HEK293 (cell line): ENCODE measurements around the gene ABHD12.
A peak's percentile ranks its signal among the peaks of the same experiment; 100 is the strongest.

Source experiments
- CTCF ChIA-PET: fragments of 350-600 bp; formaldehyde crosslinking; extraction: SDS; loops from one replicate; lab custom pipeline; 2021; ENCODE audit warnings: antibody characterized with exemption; lab: Yijun Ruan, JAX
- POLR2A ChIA-PET: fragments of 300-600 bp; formaldehyde crosslinking; extraction: SDS; loops from one replicate; lab custom pipeline; 2020; ENCODE audit warnings: antibody characterized with exemption, inconsistent platforms; lab: Yijun Ruan, JAX
- H3K27ac ChIP-seq: fragments of 200-500 bp; sonication (Bioruptor generic); 2 replicates; pipeline ENCODE4 v1.5.1; 2014; ENCODE audit warnings: low read depth, low read length, control low read depth, inconsistent platforms; ENCODE audit errors: extremely low read depth
- H3K36me3 ChIP-seq, 2 experiments: fragments of 200-500 bp in 1 of 2; sonication (Bioruptor generic) in 1 of 2; 1 replicate in 1 of 2; 2 replicates in 1 of 2; pipeline ENCODE4 v1.5.1; 2014 to 2017; ENCODE audit warnings: inconsistent platforms in 2 of 2, low read length in 2 of 2; ENCODE audit not compliant: control insufficient read depth in 2 of 2, insufficient read depth in 1 of 2
- H3K4me1 ChIP-seq: fragments of 200-500 bp; sonication (Bioruptor generic); 2 replicates; pipeline ENCODE4 v1.5.1; 2014; ENCODE audit warnings: mild to moderate bottlenecking, low read length, inconsistent platforms; ENCODE audit not compliant: control insufficient read depth, insufficient read depth
- H3K4me3 ChIP-seq: 2 replicates; pipeline ENCODE4 v1.5.1; 2011; ENCODE audit warnings: low read depth, mild to moderate bottlenecking, control low read depth, low read length, moderate library complexity
- H3K9me3 ChIP-seq: fragments of 200-500 bp; sonication (Bioruptor generic); 2 replicates; pipeline ENCODE4 v1.5.1; 2014; ENCODE audit warnings: low read depth, low read length, inconsistent platforms; ENCODE audit not compliant: control insufficient read depth, insufficient read depth
- GLI2 ChIP-seq: fragments of 450-650 bp; formaldehyde crosslinking; IDR thresholded peaks from 2 replicates; pipeline ENCODE4; 2017; ENCODE audit warnings: missing biosample characterization, missing genetic modification characterization, low read depth, borderline replicate concordance
- HOXA7 ChIP-seq: sonication (generic); formaldehyde crosslinking; IDR thresholded peaks from 2 replicates; pipeline ENCODE4 v1.8.1; 2022; ENCODE audit warnings: missing genetic modification reagents, borderline replicate concordance
- IKZF3 ChIP-seq: fragments of 450-650 bp; IDR thresholded peaks from 2 replicates; pipeline ENCODE4 v1.5.0; 2018; ENCODE audit warnings: missing biosample characterization, mild to moderate bottlenecking, missing genetic modification characterization, moderate library complexity
- REST ChIP-seq: fragments of 450-650 bp; formaldehyde crosslinking; IDR thresholded peaks from 2 replicates; pipeline ENCODE4 v1.5.1; 2016; ENCODE audit warnings: missing biosample characterization, missing genetic modification characterization
- SP3 ChIP-seq: fragments of 450-650 bp; formaldehyde crosslinking; IDR thresholded peaks from 2 replicates; pipeline ENCODE4 v1.5.1; 2016; ENCODE audit warnings: missing biosample characterization, missing genetic modification characterization
- ZBTB11 ChIP-seq: fragments of 450-650 bp; formaldehyde crosslinking; conservative IDR thresholded peaks from 2 replicates; pipeline ENCODE4 v1.5.1; 2016; ENCODE audit warnings: low read depth, missing biosample characterization, missing genetic modification characterization
- ZBTB8A ChIP-seq: fragments of 450-650 bp; formaldehyde crosslinking; IDR thresholded peaks from 2 replicates; pipeline ENCODE4 v1.5.1; 2016; ENCODE audit warnings: missing biosample characterization, missing genetic modification characterization
- ZFP37 ChIP-seq: fragments of 450-650 bp; formaldehyde crosslinking; IDR thresholded peaks from 2 replicates; pipeline ENCODE4 v1.5.1; 2016; ENCODE audit warnings: missing biosample characterization, missing genetic modification characterization
- ZNF112 ChIP-seq: fragments of 450-650 bp; formaldehyde crosslinking; IDR thresholded peaks from 2 replicates; pipeline ENCODE4 v1.5.0; 2017; ENCODE audit warnings: missing biosample characterization, missing genetic modification characterization
- ZNF146 ChIP-seq: fragments of 450-650 bp; formaldehyde crosslinking; IDR thresholded peaks from 2 replicates; pipeline ENCODE4 v1.5.1; 2016; ENCODE audit warnings: missing biosample characterization, missing genetic modification characterization
- ZNF16 ChIP-seq: fragments of 450-650 bp; formaldehyde crosslinking; IDR thresholded peaks from 2 replicates; pipeline ENCODE4 v1.5.1; 2016; ENCODE audit warnings: low read depth, missing biosample characterization, missing genetic modification characterization
- ZNF214 ChIP-seq: fragments of 450-650 bp; formaldehyde crosslinking; IDR thresholded peaks from 2 replicates; pipeline ENCODE4 v1.5.1; 2017; ENCODE audit warnings: missing biosample characterization, mild to moderate bottlenecking, missing genetic modification characterization, borderline replicate concordance
- ZNF354C ChIP-seq: fragments of 450-650 bp; formaldehyde crosslinking; IDR thresholded peaks from 2 replicates; pipeline ENCODE4 v1.5.1; 2016; ENCODE audit warnings: missing biosample characterization, missing genetic modification characterization, low read depth, borderline replicate concordance
- ZNF433 ChIP-seq: fragments of 450-650 bp; formaldehyde crosslinking; IDR thresholded peaks from 2 replicates; pipeline ENCODE4 v1.5.1; 2016; ENCODE audit warnings: missing biosample characterization, missing genetic modification characterization, low read depth
- ZNF449 ChIP-seq: fragments of 450-650 bp; formaldehyde crosslinking; IDR thresholded peaks from 2 replicates; pipeline ENCODE4 v1.5.1; 2017; ENCODE audit warnings: missing biosample characterization, mild to moderate bottlenecking, missing genetic modification characterization, moderate library complexity
- ZNF529 ChIP-seq: fragments of 450-650 bp; formaldehyde crosslinking; IDR thresholded peaks from 2 replicates; pipeline ENCODE4 v1.5.1; 2017; ENCODE audit warnings: missing genetic modification characterization, missing biosample characterization; ENCODE audit not compliant: insufficient replicate concordance
- ZNF629 ChIP-seq: fragments of 450-650 bp; formaldehyde crosslinking; IDR thresholded peaks from 2 replicates; pipeline ENCODE4 v1.5.1; 2017; ENCODE audit warnings: missing biosample characterization, missing genetic modification characterization
- ZSCAN5A ChIP-seq: fragments of 450-650 bp; formaldehyde crosslinking; IDR thresholded peaks from 2 replicates; pipeline ENCODE4 v1.5.1; 2016; ENCODE audit warnings: missing biosample characterization, missing genetic modification characterization
- TF ChIP-seq, protein P1 (sequence below): fragments of 450-650 bp; formaldehyde crosslinking; IDR thresholded peaks from 2 replicates; pipeline ENCODE4 v1.5.1; 2016; ENCODE audit warnings: missing biosample characterization, missing genetic modification characterization

Gene ABHD12

DNA sequence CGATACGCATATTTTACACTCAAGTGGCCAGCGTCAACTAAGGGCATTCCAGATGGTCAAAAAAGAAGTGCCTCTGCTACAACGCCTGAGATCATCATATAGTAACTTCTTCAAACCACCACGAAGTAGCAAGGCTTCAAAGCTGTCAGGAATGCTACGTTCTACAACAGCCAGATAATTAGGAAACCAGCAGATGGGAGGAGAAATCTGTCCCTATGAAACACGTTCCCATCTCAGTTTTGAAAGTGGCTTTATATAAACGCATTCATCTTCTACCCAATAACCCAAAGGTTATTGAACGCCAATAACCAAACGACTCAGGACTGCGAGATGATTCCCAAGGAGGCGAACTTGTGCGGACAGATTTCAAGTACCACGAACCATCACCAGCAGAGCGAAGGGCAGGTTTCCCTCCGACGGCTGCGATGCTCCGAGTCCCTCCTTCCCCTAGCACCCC is 1.2 kb downstream of the ABHD12 start (continued):
- 0 out of 2 replicates have a peak, but pooled peaks have one; percentile 10 for TF ChIP-seq ZBTB11
- TF ChIP-seq ZNF629 (tag by site-specific recombination) = 0 out of 2 replicates have a peak, but pooled peaks have one; percentile 15
- no peak for TF ChIP-seq ZNF16 (tag by site-specific recombination)
- 0 out of 2 replicates have a peak, but pooled peaks have one; percentile 12 for TF ChIP-seq ZFP37 (tag by site-specific recombination)
- TF ChIP-seq IKZF3 = 0 out of 2 replicates have a peak, but pooled peaks have one; percentile 11

DNA sequence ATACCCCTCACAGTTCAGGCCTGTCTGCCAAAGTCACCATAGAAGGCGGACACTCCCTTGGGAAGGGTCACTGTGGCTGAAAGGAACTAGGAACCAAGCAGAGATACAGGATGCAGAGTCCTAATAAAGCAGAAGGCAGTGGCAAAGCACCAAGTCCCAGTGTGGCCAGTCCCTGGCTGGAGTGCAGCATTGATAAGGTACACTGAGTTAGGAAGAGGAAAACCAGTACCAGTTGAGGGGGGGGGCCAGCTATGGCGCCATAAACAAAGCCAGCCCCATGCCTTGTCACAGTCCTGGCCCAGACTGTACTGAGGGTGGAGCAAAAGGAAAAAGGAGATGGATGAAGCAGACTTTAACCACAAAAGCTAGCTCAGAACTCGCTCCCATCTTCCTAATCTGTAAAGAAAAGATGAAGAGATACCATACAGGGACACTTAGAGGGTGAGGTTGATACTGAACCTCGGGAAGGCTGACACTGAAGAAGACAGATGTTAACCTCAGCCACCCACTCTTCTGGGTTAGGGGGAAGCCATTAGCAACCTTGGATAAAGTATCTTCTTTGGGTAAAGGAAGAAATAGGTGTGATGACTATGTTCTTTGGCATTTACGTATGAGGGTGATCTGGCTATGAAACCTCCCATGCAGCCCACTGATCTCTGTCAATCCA is 7.8 kb downstream of the ABHD12 start:
- ChIA-PET CTCF (no interaction called here), POLR2A (no interaction called here)
- Histone ChIP-seq H3K36me3 (peaks cover 0 to 14% of the 10 kb centered on the region in 2 experiments; a peak in 2 of 3 replicates), H3K27ac (no peak overlapping the region), H3K9me3 (no peaks in the 10 kb centered on the region), H3K4me3 (no peak overlapping the region), H3K4me1 (no peaks in the 10 kb centered on the region)
- TF ChIP-seq REST (no peak), ZNF214 (tag by site-specific recombination) (no peak), ZNF433 (tag by site-specific recombination) (no peak), ZNF529 (tag by site-specific recombination) (no peak), ZNF354C (tag by site-specific recombination) (no peak), ZSCAN5A (tag by site-specific recombination) (no peak), ZBTB8A (tag by site-specific recombination) (no peak), ZNF112 (no peak), IKZF3 (no peak), ZNF449 (no peak), GLI2 (tag by site-specific recombination) (no peak), HOXA7 (no peak), SP3 (tag by site-specific recombination) (no peak), ZNF146 (tag by site-specific recombination) (no peak)
- TF ChIP-seq, protein P1, sequence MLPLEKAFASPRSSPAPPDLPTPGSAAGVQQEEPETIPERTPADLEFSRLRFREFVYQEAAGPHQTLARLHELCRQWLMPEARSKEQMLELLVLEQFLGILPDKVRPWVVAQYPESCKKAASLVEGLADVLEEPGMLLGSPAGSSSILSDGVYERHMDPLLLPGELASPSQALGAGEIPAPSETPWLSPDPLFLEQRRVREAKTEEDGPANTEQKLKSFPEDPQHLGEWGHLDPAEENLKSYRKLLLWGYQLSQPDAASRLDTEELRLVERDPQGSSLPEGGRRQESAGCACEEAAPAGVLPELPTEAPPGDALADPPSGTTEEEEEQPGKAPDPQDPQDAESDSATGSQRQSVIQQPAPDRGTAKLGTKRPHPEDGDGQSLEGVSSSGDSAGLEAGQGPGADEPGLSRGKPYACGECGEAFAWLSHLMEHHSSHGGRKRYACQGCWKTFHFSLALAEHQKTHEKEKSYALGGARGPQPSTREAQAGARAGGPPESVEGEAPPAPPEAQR (tag by site-specific recombination) = no peak
